PC-9 (cell line): ENCODE measurements around the gene UCP1. TPM values are rescaled to one million over a fixed set of nuclear protein-coding genes. Genes with fewer than 3 reads are reported as not detected.

Experiments
- BruUV-seq: library from RNA; stranded (reverse); fragments of 400-500 nt; replicated peaks from 2 replicates; lab custom pipeline; 2021; lab: Mats Ljungman, UMichigan
- CTCF ChIA-PET: fragments of 300-600 bp; sonication (Branson Sonifier 250); formaldehyde crosslinking; loops from one replicate; lab custom pipeline; 2022; ENCODE audit warnings: antibody characterized with exemption; lab: Charles Lee
- POLR2A ChIA-PET: fragments of 300-600 bp; sonication (Branson Sonifier 250); formaldehyde crosslinking; loops from one replicate; lab custom pipeline; 2022; ENCODE audit warnings: antibody characterized with exemption; ENCODE audit not compliant: unreplicated experiment; lab: Charles Lee
- DNase-seq, 2 experiments: peaks; one replicate each; pipeline versions ENCODE4 v3.0.0 to v3.0.0-alpha.2; 2015 to 2022; ENCODE audit warnings: mixed read lengths in 1 of 2
- H2AFZ ChIP-seq: fragments of 200-600 bp; sonication (generic); 2 replicates; pipeline ENCODE4 v1.8.1; 2017; ENCODE audit warnings: antibody characterized with exemption
- H3F3A ChIP-seq: fragments of 200-600 bp; sonication (generic); 2 replicates; pipeline ENCODE4 v1.8.1; 2017; ENCODE audit warnings: antibody characterized with exemption, mild to moderate bottlenecking, low read depth; ENCODE audit not compliant: insufficient read depth
- H3K27ac ChIP-seq: fragments of 200-600 bp; sonication (generic); 2 replicates; pipeline ENCODE4 v1.6.1; 2016; ENCODE audit warnings: mixed run types
- H3K27me3 ChIP-seq: fragments of 200-600 bp; sonication (generic); 2 replicates; pipeline ENCODE4 v1.6.1; 2016; ENCODE audit warnings: low read depth, mixed run types; ENCODE audit not compliant: insufficient read depth
- H3K36me3 ChIP-seq: fragments of 200-600 bp; sonication (generic); 2 replicates; pipeline ENCODE4 v1.6.1; 2016; ENCODE audit warnings: low read depth, mixed run types
- H3K4me1 ChIP-seq: fragments of 200-600 bp; sonication (generic); replicated peaks from 2 replicates; pipeline ENCODE4 v1.6.1; 2016; ENCODE audit warnings: mixed run types; ENCODE audit not compliant: insufficient read depth
- H3K4me2 ChIP-seq: fragments of 200-600 bp; sonication (generic); 2 replicates; pipeline ENCODE4 v1.6.1; 2017; ENCODE audit warnings: mixed run types
- H3K4me3 ChIP-seq: fragments of 200-600 bp; sonication (generic); 2 replicates; pipeline ENCODE4 v1.6.1; 2016; ENCODE audit warnings: mixed run types
- H3K79me2 ChIP-seq: fragments of 200-600 bp; sonication (generic); 2 replicates; pipeline ENCODE4 v1.6.1; 2017; ENCODE audit warnings: low read depth, mixed run types
- H3K9me2 ChIP-seq: fragments of 200-600 bp; sonication (generic); 2 replicates; pipeline ENCODE4 v1.8.1; 2017; ENCODE audit warnings: mild to moderate bottlenecking; ENCODE audit not compliant: insufficient read depth
- H3K9me3 ChIP-seq: fragments of 200-600 bp; sonication (generic); 2 replicates; pipeline ENCODE4 v1.8.1; 2016; ENCODE audit warnings: low read depth; ENCODE audit not compliant: insufficient read depth
- H4K20me1 ChIP-seq: fragments of 200-600 bp; sonication (generic); 2 replicates; pipeline ENCODE4 v1.8.1; 2017; ENCODE audit not compliant: insufficient read depth
- EZH2 ChIP-seq: fragments of 200-600 bp; sonication (generic); IDR thresholded peaks from 2 replicates; pipeline ENCODE4 v1.8.0; 2017; ENCODE audit warnings: antibody characterized with exemption, low read depth
- intact Hi-C: fragments of 100-400 bp; cut with micrococcal nuclease; formaldehyde crosslinking; loops from one replicate; pipeline ENCODE4 v1.10.0; 2022; ENCODE audit not compliant: unreplicated experiment
- total RNA-seq: library from RNA; stranded (reverse); gene quantifications from 2 replicates; pipeline ENCODE4 v1.2.3, GENCODE V29; 2021
- TF ChIP-seq, protein P1 (sequence below): fragments of 200-600 bp; sonication (generic); conservative IDR thresholded peaks from 2 replicates; pipeline ENCODE4 v1.6.1; 2017; ENCODE audit warnings: mixed run types, antibody characterized with exemption, mild to moderate bottlenecking, moderate library complexity

Gene UCP1
- total RNA-seq, 1 experiment from 2014 or later = not detected

GRCh38 chr4:140556372-140557085 is 12.2 kb downstream of the UCP1 start:
- no peak for TF ChIP-seq EZH2
- TF ChIP-seq, protein P1, sequence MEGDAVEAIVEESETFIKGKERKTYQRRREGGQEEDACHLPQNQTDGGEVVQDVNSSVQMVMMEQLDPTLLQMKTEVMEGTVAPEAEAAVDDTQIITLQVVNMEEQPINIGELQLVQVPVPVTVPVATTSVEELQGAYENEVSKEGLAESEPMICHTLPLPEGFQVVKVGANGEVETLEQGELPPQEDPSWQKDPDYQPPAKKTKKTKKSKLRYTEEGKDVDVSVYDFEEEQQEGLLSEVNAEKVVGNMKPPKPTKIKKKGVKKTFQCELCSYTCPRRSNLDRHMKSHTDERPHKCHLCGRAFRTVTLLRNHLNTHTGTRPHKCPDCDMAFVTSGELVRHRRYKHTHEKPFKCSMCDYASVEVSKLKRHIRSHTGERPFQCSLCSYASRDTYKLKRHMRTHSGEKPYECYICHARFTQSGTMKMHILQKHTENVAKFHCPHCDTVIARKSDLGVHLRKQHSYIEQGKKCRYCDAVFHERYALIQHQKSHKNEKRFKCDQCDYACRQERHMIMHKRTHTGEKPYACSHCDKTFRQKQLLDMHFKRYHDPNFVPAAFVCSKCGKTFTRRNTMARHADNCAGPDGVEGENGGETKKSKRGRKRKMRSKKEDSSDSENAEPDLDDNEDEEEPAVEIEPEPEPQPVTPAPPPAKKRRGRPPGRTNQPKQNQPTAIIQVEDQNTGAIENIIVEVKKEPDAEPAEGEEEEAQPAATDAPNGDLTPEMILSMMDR = no peak

DNA sequence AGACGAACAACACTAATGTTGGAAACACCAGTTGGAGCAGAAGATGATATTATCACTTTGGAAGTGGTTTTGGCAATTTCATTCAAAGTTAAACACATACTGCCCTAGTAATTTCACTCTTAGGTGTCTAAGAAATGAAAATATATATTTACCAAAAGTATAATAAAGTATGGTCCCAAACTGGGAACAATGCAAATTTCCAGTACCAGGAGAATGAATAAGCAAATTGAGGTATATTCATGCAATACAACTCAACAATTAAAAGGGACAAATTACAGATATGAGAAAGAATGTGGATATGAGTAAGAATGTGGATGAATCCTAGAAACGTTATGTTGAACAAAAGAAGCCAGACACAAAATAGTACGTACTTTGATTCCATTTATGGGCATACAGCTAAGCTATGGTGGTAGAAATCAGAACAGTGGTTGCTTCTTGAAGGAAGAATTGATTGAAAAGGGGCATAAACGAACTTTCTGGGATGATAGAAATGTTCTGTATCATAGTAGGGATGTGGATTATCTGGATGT is 34.7 kb downstream of the UCP1 start:
- Histone ChIP-seq H3K4me1 (no peaks in the 10 kb centered on the region), H2AFZ (no peak overlapping the region), H3K27me3 (no peaks in the 10 kb centered on the region), H3K79me2 (no peaks in the 10 kb centered on the region), H3K9me2 (no peaks in the 10 kb centered on the region), H3K9me3 (no peaks in the 10 kb centered on the region), H3K27ac (no peak overlapping the region), H4K20me1 (no peaks in the 10 kb centered on the region), H3K4me3 (no peak overlapping the region), H3K4me2 (no peak overlapping the region), H3K36me3 (0 out of 2 replicates have a peak, but pooled peaks cover 3% of the 10 kb centered on the region), H3F3A (no peaks in the 10 kb centered on the region)
- intact Hi-C loops = no loop called here
- ChIA-PET POLR2A (no interaction called here), CTCF (no interaction called here)
- DNase-seq = no peak
- BruUV-seq = no TSS peak
- TF ChIP-seq, protein P1 = no peak
- TF ChIP-seq EZH2 = no peak

More at GRCh38 chr4:140556372-140557085, 12.2 kb downstream of the UCP1 start:
- Histone ChIP-seq H3K36me3 (no peaks in the 10 kb centered on the region), H3K79me2 (no peaks in the 10 kb centered on the region), H3K4me2 (no peak overlapping the region), H4K20me1 (no peaks in the 10 kb centered on the region), H3K9me3 (no peaks in the 10 kb centered on the region), H3K4me1 (no peaks in the 10 kb centered on the region), H3K4me3 (no peak overlapping the region), H3K9me2 (no peaks in the 10 kb centered on the region), H2AFZ (no peak overlapping the region), H3K27me3 (no peaks in the 10 kb centered on the region), H3K27ac (no peak overlapping the region), H3F3A (no peaks in the 10 kb centered on the region)
- DNase-seq = no peak
- ChIA-PET CTCF (no interaction called here), POLR2A (no interaction called here)
- BruUV-seq = no TSS peak
- intact Hi-C loops = no loop called here

GRCh38 chr4:140529434-140529833 is 39.3 kb downstream of the UCP1 start:
- POLR2A ChIA-PET = no interaction called here
- intact Hi-C loops = no loop called here
- Histone ChIP-seq H3K4me1 (peaks cover 9% of the 10 kb centered on the region; the same call in 1 of the 2 replicates), H3K9me2 (no peaks in the 10 kb centered on the region), H2AFZ (no peak overlapping the region), H3K79me2 (peaks cover 13% of the 10 kb centered on the region; the same call in 1 of the 2 replicates), H3K36me3 (peaks cover 7% of the 10 kb centered on the region; the same call in 1 of the 2 replicates), H3K9me3 (no peaks in the 10 kb centered on the region), H3K27ac (no peak overlapping the region), H3F3A (no peaks in the 10 kb centered on the region), H3K27me3 (no peaks in the 10 kb centered on the region), H3K4me2 (no peak overlapping the region), H3K4me3 (no peak overlapping the region), H4K20me1 (no peaks in the 10 kb centered on the region)
- BruUV-seq = no TSS peak
- CTCF ChIA-PET = interaction anchor here (0.6 kb wide), 1 partner anchor 872 kb away, joined by 3 read pairs; no protein-coding TSS in a partner anchor
- DNase-seq = no peak
- no peak for TF ChIP-seq EZH2
- TF ChIP-seq, protein P1 = no peak
